COR-L47 (cell line): ENCODE results near the gene FOXO3.

ENCODE experiments used
- DNase-seq: peaks from one replicate; lab custom pipeline; 2025; lab: John Stamatoyannopoulos, UW

Gene FOXO3

DNA sequence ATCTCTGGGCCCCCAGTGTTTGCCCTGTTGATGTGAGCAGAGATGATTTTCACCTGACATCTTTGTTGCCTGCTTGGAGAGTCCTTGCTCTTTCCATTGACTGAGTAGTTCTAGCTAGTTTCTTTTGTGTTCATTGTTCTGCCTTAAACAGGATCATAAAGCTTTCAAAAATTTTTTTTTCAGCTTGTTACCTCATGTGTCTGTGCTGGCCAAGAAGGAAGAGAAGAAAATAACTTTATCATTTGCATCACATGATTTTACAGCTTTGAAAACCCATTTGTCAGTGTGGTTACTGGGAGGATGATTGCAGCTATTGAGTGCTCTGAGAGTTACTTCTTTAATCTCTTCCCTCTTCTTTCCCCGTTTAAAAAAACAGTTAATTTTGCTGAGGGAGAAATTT lies 16.0 kb downstream of the FOXO3 start:
- no peak for DNase-seq

DNA sequence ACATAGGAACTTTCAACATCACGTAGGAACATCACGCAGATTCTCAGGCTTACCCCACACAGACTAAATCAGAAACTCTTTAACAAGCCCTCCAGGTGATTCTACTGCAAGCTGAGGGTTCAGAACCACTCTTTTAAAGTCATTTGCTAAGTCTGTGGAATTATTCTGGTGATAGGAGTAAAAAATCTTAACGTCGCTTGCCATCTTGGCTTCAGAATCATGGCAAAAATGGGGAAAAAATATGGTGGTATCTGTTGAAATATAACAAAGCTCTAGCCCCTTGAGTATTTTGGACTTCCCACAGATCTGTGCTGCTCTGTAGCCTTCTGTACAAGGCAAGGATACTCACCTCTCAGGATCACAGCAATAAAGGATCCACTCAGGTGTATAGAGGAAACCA lies 17.4 kb downstream of the FOXO3 start:
- no peak for DNase-seq

DNA sequence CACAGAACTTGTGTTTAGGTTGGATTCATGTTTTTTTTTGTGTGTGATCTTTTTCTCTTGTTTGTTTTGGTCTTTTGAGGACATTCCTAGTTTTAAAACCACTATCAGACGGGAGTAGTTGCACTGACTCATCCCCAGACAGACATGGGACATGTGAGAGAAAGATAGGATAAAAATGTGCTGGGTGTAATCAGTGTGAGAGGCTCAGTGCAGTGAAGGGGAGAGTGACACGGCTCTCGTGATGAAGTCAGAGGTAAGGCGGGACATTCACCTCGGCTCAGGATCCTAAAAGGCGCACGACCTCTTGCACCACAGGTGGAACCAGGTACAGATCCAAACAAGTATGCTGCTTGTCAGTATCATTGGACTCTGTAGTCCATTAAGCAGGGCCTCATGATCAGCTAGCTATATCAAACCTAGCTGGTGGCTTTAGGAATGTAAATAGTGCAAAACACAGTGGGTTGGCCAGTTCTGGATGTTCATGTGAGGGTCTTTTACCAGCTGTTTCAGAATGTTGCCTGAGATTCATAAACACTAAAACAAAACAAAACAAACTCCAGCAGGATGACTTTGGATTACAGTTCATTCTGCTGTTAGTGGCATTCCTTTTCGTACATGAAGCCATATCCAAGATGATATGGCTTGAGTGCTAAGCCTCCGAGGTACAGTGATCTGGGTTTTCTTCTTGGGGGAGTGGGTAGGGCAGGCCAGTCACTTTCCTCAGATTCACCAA lies 18.0 kb downstream of the FOXO3 start:
- no peak for DNase-seq

DNA sequence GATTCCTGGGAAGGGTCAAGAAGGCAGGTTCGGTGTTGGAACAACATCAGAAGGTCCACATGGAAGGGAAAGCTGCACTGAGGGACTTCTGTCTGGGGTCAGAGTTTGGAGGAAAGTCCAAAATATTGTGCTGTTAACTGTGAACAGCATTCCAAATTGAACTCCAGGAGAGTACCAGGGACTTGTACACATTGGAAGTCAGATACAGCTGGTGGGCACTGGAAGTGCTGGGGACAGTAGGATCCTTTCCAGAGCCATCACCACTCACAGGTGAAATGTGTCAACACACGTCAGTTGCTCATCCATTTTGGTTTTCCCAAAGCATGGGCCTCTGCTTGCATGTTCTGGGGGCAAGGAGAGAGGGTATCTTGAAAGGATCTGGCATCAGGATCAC lies 18.6 kb downstream of the FOXO3 start:
- DNase-seq: no peak

DNA sequence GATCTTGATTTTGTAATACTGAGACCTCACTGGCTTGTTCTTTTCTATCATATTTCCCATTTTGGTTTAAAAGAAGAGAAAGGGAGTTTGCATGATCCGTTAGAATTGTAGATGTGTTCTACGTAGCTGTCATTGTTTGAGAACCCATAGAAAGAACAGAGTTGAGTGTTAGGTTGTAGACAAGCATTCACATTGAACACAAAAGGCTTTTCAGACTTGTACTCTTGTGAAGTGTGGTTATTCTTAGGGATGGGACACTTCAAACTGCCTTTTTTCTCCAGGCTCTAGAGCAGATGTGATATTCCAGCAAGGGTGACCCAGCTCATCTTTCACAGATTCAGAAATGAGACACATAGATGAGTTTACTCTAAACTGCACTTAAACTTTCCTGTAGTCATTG lies 19.9 kb downstream of the FOXO3 start:
- DNase-seq: no peak

DNA sequence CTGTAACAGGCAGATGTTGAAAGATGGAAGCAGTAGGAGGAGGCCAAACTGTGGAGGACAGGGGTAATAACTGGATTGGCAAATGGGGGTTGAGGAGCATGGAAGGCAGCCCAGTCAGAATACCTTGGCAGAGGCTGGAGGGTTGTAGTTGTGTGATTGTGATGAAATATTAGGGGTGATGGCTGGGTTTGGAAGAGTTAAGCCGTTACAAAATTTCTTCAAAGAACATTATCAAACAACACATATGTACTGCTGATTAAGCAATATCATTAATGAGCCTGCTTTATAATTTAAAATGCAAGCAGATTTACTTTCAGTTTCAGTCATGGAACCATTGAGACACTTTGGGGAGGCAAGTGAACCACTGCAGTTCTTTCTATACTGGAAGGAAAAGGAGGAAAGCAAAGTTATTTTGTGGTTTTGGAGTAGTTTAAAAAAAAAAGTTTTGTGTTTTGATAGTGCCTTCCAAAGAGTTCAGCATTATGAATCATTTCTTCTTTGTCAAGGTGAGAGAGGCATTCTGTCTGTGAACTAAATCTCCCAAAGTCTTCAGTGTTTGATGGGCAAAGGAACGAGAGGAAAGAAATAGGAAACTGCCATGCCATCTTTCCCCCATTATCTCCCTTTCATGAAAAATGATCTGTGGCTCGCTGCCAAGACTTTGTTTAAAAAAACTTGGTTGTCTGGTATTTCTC lies 20.7 kb downstream of the FOXO3 start:
- peak; percentile 35 for DNase-seq

DNA sequence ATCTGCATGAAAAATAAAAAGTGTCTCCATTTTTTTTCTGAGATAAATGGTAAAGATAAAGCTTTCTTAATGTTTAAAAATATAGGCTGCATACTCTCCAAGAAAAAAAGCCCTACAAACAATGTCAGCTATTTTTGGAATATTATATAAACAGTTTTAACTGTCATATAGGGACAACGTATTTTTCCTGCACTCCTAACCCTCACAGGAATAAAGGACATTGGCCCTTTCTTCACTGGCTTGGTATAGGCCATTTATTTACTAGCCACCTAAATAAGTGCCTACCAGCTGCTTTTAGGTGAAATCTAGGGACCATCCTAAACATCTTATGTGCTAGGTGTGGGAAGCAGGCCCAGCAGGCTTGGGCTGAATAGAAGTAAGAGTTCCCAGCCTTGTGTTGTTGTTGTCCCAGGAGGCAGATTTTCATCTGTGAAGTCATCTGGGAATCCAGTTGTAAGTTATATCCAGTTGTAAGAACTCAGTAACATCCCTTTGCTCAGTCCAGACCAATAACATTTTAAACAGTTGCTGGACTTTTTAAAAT lies 21.3 kb downstream of the FOXO3 start:
- DNase-seq: no peak

DNA sequence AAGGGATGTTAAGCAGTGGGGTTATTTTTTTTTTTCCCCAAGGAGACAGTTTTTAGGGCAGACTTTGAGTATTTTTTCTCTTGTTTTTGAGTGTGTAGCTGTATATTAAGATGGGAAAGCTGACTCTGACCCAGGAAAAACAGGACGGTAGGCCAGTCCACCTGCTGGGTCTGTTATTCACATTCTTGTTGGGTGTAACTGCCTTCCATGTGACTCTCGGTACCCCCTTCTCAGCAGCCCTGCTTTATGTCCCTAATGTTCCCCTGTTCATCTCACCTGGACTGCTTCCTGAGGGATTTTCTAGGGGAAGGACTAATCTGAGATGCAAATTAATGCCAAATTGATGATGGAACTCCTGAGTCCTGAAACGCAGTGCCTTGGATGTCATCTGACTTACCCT lies 21.9 kb downstream of the FOXO3 start:
- no peak for DNase-seq

DNA sequence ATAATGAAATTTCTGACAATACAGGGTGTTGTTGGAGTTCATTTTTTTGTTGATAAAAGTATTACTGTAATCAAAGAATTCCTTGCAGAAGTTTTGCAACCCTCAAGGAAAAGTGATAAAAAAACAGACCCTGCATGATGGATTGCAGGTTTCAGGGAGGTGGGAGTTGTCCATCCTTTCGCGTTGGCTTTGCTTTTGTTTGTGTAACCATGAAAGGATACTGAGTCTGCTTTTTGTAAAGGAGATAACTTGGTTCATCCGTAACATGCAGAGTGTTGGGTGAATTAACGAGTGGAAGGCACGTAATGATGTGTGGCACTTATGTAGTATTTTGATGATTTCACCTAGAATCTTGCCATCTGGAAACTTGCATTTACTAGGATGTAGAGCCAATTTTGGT lies 23.6 kb downstream of the FOXO3 start:
- DNase-seq: no peak

DNA sequence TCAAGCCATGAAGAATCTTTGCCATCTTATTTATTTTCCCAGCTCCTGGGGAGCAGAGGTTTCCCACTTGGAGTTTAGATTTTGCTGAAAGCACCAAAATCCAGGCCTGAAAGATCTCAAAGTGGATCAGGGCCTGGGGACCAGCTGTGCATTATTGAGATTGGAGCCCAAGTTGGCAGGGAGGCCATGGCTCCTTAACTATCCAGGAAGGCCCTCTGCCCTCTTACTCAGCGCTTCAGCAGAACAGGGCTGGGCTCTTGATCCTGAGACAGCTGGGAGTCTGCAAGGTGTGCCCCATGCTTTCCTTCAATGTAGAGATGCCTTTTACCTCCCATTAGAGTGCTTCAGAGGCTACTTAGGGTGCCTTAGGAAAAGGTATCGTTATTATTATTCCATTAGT lies 24.6 kb downstream of the FOXO3 start:
- DNase-seq: no peak

DNA sequence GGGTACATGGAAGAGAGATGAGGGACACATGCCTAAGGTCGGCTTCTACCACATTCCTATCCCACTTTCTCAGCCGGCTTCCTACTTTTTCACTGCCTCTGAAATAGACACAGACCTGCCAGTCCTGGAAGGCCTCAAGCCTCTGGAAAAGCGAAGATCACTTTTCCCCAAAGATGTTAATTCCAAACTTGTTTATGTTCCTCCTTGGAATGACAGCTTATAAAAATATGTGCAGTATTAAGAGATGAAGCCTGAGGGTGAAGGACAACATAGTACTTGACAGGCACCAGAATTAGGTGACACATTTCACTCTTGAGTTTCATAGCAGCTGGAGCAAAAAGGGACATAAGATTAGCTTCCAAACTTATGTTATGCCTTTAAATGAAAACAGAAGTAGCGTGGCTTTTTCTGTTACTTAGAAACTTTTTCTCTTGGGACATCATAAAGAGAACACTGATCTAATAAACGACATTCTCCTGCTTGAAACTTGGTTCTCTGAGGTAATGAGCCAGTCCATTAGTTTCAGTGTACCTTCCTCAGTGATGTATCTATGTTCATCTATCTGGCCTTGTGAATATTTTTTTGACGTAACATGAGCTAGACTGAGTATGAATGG lies 25.3 kb downstream of the FOXO3 start:
- DNase-seq: no peak

DNA sequence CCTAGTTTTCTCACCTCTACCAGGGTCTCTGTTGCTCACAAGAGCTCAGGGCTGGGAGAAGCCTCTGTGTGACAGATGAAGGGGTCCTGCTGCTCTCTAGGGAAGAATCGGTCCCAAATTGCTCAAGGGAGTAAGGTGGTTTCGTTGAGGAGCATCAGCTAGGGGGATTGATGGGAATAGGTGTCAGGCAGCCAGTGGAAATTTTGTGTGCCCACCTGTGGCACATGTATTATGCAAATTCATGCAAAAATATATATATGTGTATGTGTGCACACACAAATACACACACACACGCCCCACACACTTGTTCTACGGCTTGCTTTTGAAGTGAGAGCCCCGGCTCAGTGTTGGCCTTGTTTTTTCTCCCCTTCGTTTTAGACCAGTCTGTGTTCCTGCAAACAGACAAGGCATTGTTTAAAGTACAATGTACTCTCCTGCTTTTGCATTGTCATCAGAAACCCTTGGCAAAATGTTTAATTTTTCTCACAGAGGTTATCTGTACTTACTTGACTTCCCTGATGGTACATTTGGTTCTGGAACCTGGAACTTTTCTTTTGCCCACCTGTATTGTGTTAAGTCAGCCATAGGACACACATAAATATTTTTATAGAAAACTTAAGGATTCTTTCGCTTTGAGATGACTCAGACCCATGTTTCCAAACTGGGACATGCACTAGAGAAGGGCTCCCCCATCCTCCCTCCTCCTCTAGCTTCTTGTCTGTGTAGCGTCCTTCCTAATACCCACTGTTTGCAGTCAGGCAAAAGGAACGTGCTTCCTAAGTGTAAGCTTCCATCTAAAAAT lies 26.7 kb downstream of the FOXO3 start:
- no peak for DNase-seq

DNA sequence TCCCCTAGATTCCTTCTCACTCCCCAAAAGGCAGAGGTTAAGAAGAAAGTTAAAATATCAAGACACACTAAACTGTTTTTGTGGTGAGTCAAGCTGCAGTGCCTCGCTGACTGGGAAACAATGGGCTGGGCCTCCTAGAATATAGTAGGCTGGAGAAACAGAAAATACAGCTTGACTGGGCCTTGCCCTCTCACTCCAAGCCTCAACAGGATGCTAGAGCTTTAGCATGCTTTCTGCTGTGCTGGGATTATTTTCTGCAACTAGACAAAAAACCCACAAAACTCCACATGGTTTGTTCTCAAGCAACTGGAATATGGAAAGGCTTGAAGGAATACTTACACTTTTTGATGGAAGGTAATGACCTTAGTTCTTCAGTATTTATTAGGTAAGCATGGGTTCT lies 27.9 kb downstream of the FOXO3 start:
- no peak for DNase-seq

DNA sequence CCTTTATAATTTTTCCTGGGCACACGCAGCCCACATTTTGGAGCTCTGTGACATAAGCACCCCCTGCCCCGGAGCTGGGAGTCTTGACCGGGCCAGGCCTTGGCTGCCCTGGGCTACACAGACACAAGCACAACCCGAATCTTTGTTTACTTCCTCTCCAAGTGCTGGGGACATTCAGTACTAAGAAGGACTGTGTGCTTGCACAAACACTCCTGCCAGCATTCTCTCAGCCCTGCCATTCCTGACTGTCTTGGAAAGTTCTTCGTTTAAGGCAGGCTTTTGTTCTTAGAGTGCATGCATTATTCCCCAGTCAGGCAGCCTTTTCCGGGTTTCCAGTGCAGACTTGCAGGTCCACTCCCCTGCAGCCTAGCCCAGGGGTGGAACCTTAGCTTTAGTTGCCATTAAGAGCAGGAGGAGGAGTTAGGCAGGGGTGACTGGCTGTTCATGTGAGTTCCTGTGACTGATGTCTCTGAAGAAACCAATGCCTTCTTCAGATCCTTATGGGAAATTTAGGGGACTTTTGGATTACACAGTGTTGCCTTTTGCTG lies 28.6 kb downstream of the FOXO3 start:
- peak; percentile 7 for DNase-seq

DNA sequence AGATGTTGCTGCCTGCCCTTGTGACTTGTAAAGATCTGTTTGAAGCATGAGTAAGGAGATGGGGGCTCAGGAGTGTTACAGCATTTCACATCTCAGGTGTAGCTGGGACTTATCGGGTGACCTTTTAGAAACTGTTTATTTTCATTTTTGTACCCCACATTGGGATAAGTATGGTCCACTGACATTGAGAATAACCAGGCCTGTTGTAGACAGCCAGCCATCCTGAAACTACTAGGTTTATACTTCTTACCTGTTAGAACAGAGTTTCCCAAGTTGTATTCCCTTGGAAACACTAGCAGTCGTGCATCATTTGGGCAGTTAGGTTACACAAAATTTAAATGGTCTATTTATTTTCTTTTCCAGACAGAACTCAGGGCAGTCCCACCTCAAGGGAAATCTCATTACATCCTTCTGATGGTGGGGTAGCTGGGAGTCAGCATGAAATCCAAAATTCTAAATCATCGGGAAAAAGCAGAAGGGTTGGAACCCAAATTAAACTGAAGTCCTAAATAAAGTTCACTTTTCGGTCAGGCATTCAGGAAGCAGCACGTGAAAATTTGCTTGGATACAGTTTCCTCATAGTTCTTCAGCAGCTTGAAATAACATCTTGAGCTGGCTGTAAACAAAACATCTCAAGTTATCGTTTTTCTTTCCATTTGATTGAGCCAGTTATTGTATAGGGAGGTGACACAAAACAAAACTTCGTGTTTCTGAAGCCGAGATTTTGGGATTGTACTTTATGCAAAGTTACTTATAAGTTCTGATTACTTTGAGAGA lies 30.5 kb downstream of the FOXO3 start:
- DNase-seq: no peak

DNA sequence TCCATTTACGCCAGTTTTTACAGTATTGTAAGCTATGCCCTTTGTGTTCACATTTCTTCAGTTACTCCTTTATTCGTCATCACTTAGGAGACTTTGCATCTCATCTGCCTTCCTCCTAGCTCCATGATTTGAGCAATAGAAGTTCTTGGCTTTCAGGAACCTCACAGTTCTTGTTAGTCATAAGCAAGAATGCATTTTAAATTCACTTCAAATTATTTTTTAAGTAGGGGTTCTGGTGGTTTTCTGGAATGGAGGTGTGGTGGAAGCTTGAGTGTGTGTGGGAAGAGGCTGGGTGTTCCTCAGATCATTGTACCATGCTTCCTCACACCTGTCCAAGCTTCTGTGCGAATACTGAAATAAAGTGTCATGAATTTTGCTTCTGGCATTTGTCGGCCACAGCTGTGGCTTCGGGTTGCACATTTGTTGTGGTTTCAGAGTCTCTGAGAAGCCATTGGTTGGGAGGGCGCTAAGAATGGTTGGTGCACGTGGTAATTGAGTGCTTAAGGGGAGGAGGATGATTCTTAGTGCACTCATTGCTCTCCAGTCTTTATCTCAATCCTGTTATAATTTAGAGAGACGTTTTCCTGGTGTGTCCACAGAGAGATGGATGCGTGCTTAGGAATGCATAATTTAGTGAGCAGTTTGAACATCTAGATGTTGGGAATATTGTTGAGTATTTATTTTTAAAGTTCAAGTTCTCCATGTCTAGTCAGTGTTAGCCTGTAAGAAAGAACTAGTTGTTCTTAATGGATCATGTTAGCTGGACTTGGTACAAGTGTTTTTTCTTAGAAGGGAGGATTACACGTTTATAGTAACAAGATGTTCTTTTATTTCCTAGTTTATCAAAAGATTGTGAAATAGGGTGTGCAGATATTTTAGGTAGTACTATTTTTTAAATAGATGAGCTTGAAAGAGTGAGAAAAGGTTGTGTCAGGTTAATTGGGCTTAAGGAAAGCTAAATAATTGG lies 31.9 kb downstream of the FOXO3 start:
- DNase-seq: no peak

DNA sequence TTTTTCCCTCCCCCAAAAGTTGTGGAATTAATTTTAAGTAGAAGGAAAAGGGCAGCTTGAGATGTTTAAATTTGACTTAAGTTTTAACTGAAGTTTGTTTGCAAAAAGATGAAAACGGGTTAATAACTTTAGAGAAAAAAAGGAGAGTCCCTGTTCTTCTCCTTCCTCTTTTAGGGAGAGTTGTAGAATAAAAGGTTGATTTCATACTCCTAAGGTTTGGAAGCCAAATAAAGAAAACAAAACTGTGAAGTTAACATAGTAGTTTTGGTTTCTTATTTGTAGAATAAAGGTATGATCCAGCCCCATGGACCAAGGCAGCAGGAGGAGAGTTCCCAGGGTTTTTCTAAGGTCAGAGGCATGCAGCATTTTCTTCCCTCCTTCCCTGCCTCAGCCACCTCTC lies 33.4 kb downstream of the FOXO3 start:
- no peak for DNase-seq

DNA sequence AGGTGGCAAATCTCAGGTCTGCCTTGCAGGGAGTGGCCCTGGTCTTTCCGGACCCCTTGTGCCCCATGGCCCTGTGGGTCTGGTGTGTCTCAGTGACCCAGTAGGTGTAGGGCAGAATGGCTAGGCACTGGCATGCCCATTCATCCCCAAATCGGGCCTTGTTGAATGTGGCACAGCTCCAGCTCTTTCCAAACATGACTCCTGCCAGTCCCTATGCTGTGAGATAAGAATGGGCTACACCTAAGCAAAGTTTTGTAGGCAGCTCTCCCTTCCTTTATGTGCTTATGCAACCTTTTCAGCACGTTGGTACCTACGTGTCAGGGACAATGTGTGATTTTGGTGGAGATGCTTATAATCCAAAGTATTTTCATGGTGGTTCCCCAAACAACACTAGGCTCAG lies 33.9 kb downstream of the FOXO3 start:
- no peak for DNase-seq

DNA sequence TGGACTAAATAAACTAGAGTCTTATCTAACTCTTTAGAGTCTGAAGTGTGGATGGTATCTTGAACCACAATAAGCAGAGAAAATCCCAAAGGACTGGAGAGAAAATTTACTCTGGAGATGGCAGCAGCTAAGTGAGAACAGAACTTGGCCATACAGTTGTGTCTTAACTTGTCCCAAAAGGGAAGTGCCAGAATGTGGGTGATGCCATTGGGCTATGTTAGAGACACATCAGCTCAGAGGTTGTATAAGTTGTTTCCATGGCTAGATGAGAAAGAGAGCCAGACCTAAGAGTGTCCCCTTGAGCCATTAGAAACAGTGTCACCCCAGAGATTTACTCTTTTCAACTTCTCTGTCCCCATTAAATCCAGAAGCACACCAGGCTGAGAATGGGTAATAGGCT lies 36.2 kb downstream of the FOXO3 start:
- no peak for DNase-seq
